H9 (cell line): ENCODE results near the gene ACVR2B. TPM values are rescaled to one million over a fixed set of nuclear protein-coding genes. Genes with fewer than 3 reads are reported as not detected.

Experiments used
- DNase-seq: peaks from one replicate; pipeline ENCODE4 v3.0.0-alpha.2; 2017
- H2AFZ ChIP-seq: one replicate; pipeline ENCODE4 v1.6.1; 2013; ENCODE audit warnings: mild to moderate bottlenecking, low read length, control low read depth, moderate library complexity
- H2AK5ac ChIP-seq: 2 replicates; pipeline ENCODE4 v1.6.1; 2013; ENCODE audit warnings: low read length, control low read depth, mixed read lengths; ENCODE audit not compliant: insufficient read length
- H2BK120ac ChIP-seq: one replicate; pipeline ENCODE4 v1.6.1; 2013; ENCODE audit warnings: low read depth, mild to moderate bottlenecking, low read length, control low read depth, inconsistent platforms; ENCODE audit not compliant: poor library complexity, severe bottlenecking
- H2BK12ac ChIP-seq: 2 replicates; pipeline ENCODE4 v1.6.1; 2013; ENCODE audit warnings: low read length, control low read depth, mixed read lengths, low read depth; ENCODE audit not compliant: insufficient read length
- H2BK15ac ChIP-seq: 2 replicates; pipeline ENCODE4 v1.6.1; 2013; ENCODE audit warnings: low read depth, low read length, control low read depth
- H2BK20ac ChIP-seq: one replicate; pipeline ENCODE4 v1.6.1; 2013; ENCODE audit warnings: low read depth, mild to moderate bottlenecking, low read length, control low read depth, inconsistent platforms; ENCODE audit not compliant: poor library complexity, severe bottlenecking
- H2BK5ac ChIP-seq: 2 replicates; pipeline ENCODE4 v1.6.1; 2013; ENCODE audit warnings: low read length, control low read depth, mixed read lengths; ENCODE audit not compliant: insufficient read length
- H3K14ac ChIP-seq: 2 replicates; pipeline ENCODE4 v1.6.1; 2013; ENCODE audit warnings: low read length, control low read depth; ENCODE audit not compliant: insufficient read depth
- H3K18ac ChIP-seq: 2 replicates; pipeline ENCODE4 v1.6.1; 2013; ENCODE audit warnings: low read depth, mild to moderate bottlenecking, mixed read lengths, low read length, control low read depth; ENCODE audit not compliant: insufficient read length
- H3K23ac ChIP-seq: 2 replicates; pipeline ENCODE4 v1.6.1; 2013; ENCODE audit warnings: low read length, control low read depth, mixed read lengths, low read depth; ENCODE audit not compliant: insufficient read length
- H3K23me2 ChIP-seq: 2 replicates; pipeline ENCODE4 v1.6.1; 2013; ENCODE audit warnings: low read depth, mild to moderate bottlenecking, mixed read lengths, low read length, control low read depth; ENCODE audit not compliant: insufficient read length, poor library complexity, severe bottlenecking
- H3K27ac ChIP-seq: 2 replicates; pipeline ENCODE4 v1.5.1; 2013; ENCODE audit warnings: low read length, control low read depth, mixed read lengths, low read depth; ENCODE audit not compliant: insufficient read length
- H3K27me3 ChIP-seq: 2 replicates; pipeline ENCODE4 v1.6.1; 2013; ENCODE audit warnings: low read length, control low read depth, inconsistent platforms; ENCODE audit not compliant: insufficient read depth
- H3K4ac ChIP-seq: 2 replicates; pipeline ENCODE4 v1.6.1; 2013; ENCODE audit warnings: low read depth, mild to moderate bottlenecking, control low read depth, inconsistent platforms, low read length, moderate library complexity
- H3K4me1 ChIP-seq: 2 replicates; pipeline ENCODE4 v1.6.1; 2013; ENCODE audit warnings: low read length, control low read depth, inconsistent platforms; ENCODE audit not compliant: insufficient read depth
- H3K4me2 ChIP-seq: 2 replicates; pipeline ENCODE4 v1.6.1; 2013; ENCODE audit warnings: low read length, control low read depth, mixed read lengths; ENCODE audit not compliant: insufficient read length, insufficient read depth
- H3K56ac ChIP-seq: 2 replicates; pipeline ENCODE4 v1.6.1; 2013; ENCODE audit warnings: low read depth, mild to moderate bottlenecking, mixed read lengths, low read length, control low read depth; ENCODE audit not compliant: insufficient read length
- H3K79me1 ChIP-seq: 2 replicates; pipeline ENCODE4 v1.6.1; 2013; ENCODE audit warnings: low read depth, mild to moderate bottlenecking, moderate library complexity, low read length, control low read depth, inconsistent platforms; ENCODE audit not compliant: insufficient read depth, poor library complexity, severe bottlenecking
- H3K79me2 ChIP-seq: 2 replicates; pipeline ENCODE4 v1.6.1; 2013; ENCODE audit warnings: low read length, control low read depth, inconsistent platforms; ENCODE audit not compliant: insufficient read depth
- H3K9ac ChIP-seq: 2 replicates; pipeline ENCODE4 v1.6.1; 2013; ENCODE audit warnings: low read length, control low read depth, mixed read lengths; ENCODE audit not compliant: insufficient read length; ENCODE audit errors: extremely low read depth
- H3K9me3 ChIP-seq: one replicate; pipeline ENCODE4 v1.6.1; 2013; ENCODE audit warnings: low read depth, low read length, inconsistent platforms; ENCODE audit not compliant: control insufficient read depth
- H3T11ph ChIP-seq: one replicate; pipeline ENCODE4 v1.6.1; 2013; ENCODE audit warnings: mild to moderate bottlenecking, low read length, control low read depth, inconsistent platforms
- H4K20me1 ChIP-seq: one replicate; pipeline ENCODE4 v1.6.1; 2013; ENCODE audit not compliant: control insufficient read depth, insufficient read length, insufficient read depth
- H4K5ac ChIP-seq: 2 replicates; pipeline ENCODE4 v1.6.1; 2013; ENCODE audit warnings: low read depth, mild to moderate bottlenecking, mixed read lengths, low read length, control low read depth; ENCODE audit not compliant: insufficient read length
- H4K8ac ChIP-seq: replicated peaks from 2 replicates; pipeline ENCODE4 v1.6.1; 2013; ENCODE audit warnings: low read length, control low read depth, mixed read lengths, low read depth; ENCODE audit not compliant: insufficient read length
- H4K91ac ChIP-seq: 2 replicates; pipeline ENCODE4 v1.6.1; 2013; ENCODE audit warnings: low read depth, mild to moderate bottlenecking, moderate library complexity, mixed read lengths, low read length, control low read depth; ENCODE audit not compliant: insufficient read length
- H3K27ac Mint-ChIP-seq, 3 experiments: 2 replicates in 2 of 3; 3 replicates in 1 of 3; pipeline ENCODE4 v1.8.0; 2020 to 2021; ENCODE audit warnings: mixed read lengths in 3 of 3, mild to moderate bottlenecking in 1 of 3, moderate library complexity in 1 of 3
- H3K27me3 Mint-ChIP-seq: 2 replicates; pipeline ENCODE4 v1.8.0; 2021; ENCODE audit warnings: low read depth, mild to moderate bottlenecking, moderate library complexity, mixed read lengths
- H3K36me3 Mint-ChIP-seq, 3 experiments: 2 replicates in 2 of 3; 3 replicates in 1 of 3; pipeline ENCODE4 v1.8.0; 2020 to 2021; ENCODE audit warnings: low read depth in 3 of 3, mixed read lengths in 3 of 3; ENCODE audit not compliant: insufficient read depth in 1 of 3
- H3K4me1 Mint-ChIP-seq, 2 experiments: 2 replicates each; pipeline ENCODE4 v1.8.0; 2020; ENCODE audit warnings: mixed read lengths in 2 of 2
- H3K4me3 Mint-ChIP-seq, 2 experiments: 2 replicates in 1 of 2; 3 replicates in 1 of 2; pipeline ENCODE4 v1.8.0; 2020 to 2021; ENCODE audit warnings: mild to moderate bottlenecking in 2 of 2, mixed read lengths in 2 of 2, moderate library complexity in 1 of 2
- H3K9me3 Mint-ChIP-seq, 2 experiments: 2 replicates in 1 of 2; 3 replicates in 1 of 2; pipeline ENCODE4 v1.8.0; 2020; ENCODE audit warnings: mild to moderate bottlenecking in 2 of 2, mixed read lengths in 2 of 2, moderate library complexity in 1 of 2
- CTCF ChIP-seq: fragments of 200-600 bp; sonication (generic); conservative IDR thresholded peaks from 3 replicates; pipeline ENCODE4 v1.8.0; 2021; ENCODE audit warnings: antibody characterized with exemption, mild to moderate bottlenecking
- WGBS: extraction: QIAGEN DNeasy Blood & Tissue Kit; methylation state at CpG from one replicate; pipeline ENCODE4 v1.1.7; 2013; ENCODE audit warnings: missing lambda C conversion rate, low lambda C conversion rate, mixed read lengths; ENCODE audit not compliant: insufficient read length; ENCODE audit errors: extremely low coverage; 5-methylcytosine and 5-hydroxymethylcytosine counted together
- total RNA-seq: library from RNA; stranded (reverse); gene quantifications from 2 replicates; pipeline ENCODE4 v1.2.1, GENCODE V29; 2021

The ACVR2B gene
- total RNA-seq, 1 experiment from 2014 or later: 105 TPM

GRCh38 chr3:38474928-38475605, 21.4 kb downstream of the ACVR2B start:
- Histone ChIP-seq H2BK12ac (no peak overlapping the region), H3K27me3 (no peaks in the 10 kb centered on the region), H3K9ac (no peak overlapping the region), H2AFZ (no peak overlapping the region), H3K27ac (no peak overlapping the region), H3K14ac (no peak overlapping the region), H2BK20ac (no peak overlapping the region), H2AK5ac (no peak overlapping the region), H4K5ac (no peak overlapping the region), H3K23me2 (no peaks in the 10 kb centered on the region), H3K9me3 (no peaks in the 10 kb centered on the region), H2BK120ac (no peak overlapping the region), H3K79me2 (peaks cover 29% of the 10 kb centered on the region; the same call in 1 of the 2 replicates), H3K18ac (no peak overlapping the region), H3K79me1 (peaks cover 3% of the 10 kb centered on the region), H3K23ac (no peak overlapping the region), H3K4me1 (no peaks in the 10 kb centered on the region), H2BK15ac (no peak overlapping the region), H4K91ac (no peak overlapping the region), H3K4me2 (no peak overlapping the region), H4K8ac (no peak overlapping the region), H3T11ph (no peak overlapping the region), H3K4ac (no peak overlapping the region), H2BK5ac (no peak overlapping the region), H4K20me1 (peaks cover 2% of the 10 kb centered on the region), H3K56ac (no peak overlapping the region)
- no CpG with 5 or more reads among the region's 7 CpGs for WGBS
- H3K4me3 Mint-ChIP-seq: no peak overlapping the region
- peaks cover 8% of the 10 kb centered on the region in 2 experiments; a peak in 4 of 5 replicates for H3K9me3 Mint-ChIP-seq
- H3K27me3 Mint-ChIP-seq: no peaks in the 10 kb centered on the region
- peak overlapping the region in 1 of 3 experiments; percentile 35; a peak in 1 of 7 replicates for H3K27ac Mint-ChIP-seq
- H3K36me3 Mint-ChIP-seq: peaks cover 15 to 33% (median 24%) of the 10 kb centered on the region in 3 experiments
- DNase-seq: no peak
- H3K4me1 Mint-ChIP-seq: peaks cover 14 to 15% of the 10 kb centered on the region in 2 experiments
- no peak for TF ChIP-seq CTCF
